ENCODE results near the gene METTL24. TPM values are rescaled to one million over a fixed set of nuclear protein-coding genes. Genes with fewer than 3 reads are reported as not detected.

The METTL24 gene
- total and polyA plus RNA-seq, 4 donors: 0.14 to 2.0 (median 0.91) TPM

GRCh38 chr6:110195639-110196038, 162.5 kb downstream of the METTL24 start:
- H3K9ac ChIP-seq (ENCODE audit: low read depth in 1 of 2, low read length in 2 of 2): no peak overlapping the region
- H3K36me3 ChIP-seq (ENCODE audit: control insufficient read depth in 4 of 4, insufficient read depth in 3 of 4, low read depth in 1 of 4, low read length in 3 of 4): peaks cover 2 to 8% (median 5%) of the 10 kb centered on the region in 4 donors
- TF ChIP-seq YY1 (IDR thresholded peaks at IDR 0.05) (no peak), MAX (IDR thresholded peaks at IDR 0.05) (no peak), EGR1 (IDR thresholded peaks at IDR 0.05; ENCODE audit: low read depth in 2 of 2) (no peak), RAD21 (IDR thresholded peaks at IDR 0.05) (no peak), JUND (IDR thresholded peaks at IDR 0.05) (no peak), RXRA (IDR thresholded peaks at IDR 0.05) (no peak), NR2F2 (IDR thresholded peaks at IDR 0.05) (no peak), TAF1 (conservative IDR thresholded peaks at IDR 0.05) (no peak), ATF3 (IDR thresholded peaks at IDR 0.05) (no peak), HNF4A (conservative IDR thresholded peaks at IDR 0.05) (no peak), ZBTB33 (IDR thresholded peaks at IDR 0.05) (no peak), FOXA2 (IDR thresholded peaks at IDR 0.05) (no peak), CTCF (IDR thresholded peaks at IDR 0.05; ENCODE audit: low read depth, low read length, missing input control) (no peak), SP1 (IDR thresholded peaks at IDR 0.05) (no peak), HNF4G (IDR thresholded peaks at IDR 0.05) (no peak), GABPA (IDR thresholded peaks at IDR 0.05 in 1 of 2, conservative IDR thresholded peaks at IDR 0.05 in 1 of 2) (no peak), REST (IDR thresholded peaks at IDR 0.05) (no peak)
- no peak overlapping the region for H3K27ac ChIP-seq (ENCODE audit: low read depth in 1 of 2, low read length in 2 of 2)
- DNase-seq (ENCODE audit: low spot score): no peak
- no peaks in the 10 kb centered on the region for H3K9me3 ChIP-seq (ENCODE audit: control insufficient read depth in 4 of 4, low read length in 3 of 4)
- no peaks in the 10 kb centered on the region for H3K27me3 ChIP-seq (ENCODE audit: control insufficient read depth in 4 of 4, insufficient read depth in 4 of 4, low read length in 3 of 4)
- H3K4me1 ChIP-seq (ENCODE audit: control insufficient read depth in 4 of 4, insufficient read depth in 4 of 4, low read length in 3 of 4): peaks cover 0 to 5% (median 0%) of the 10 kb centered on the region in 4 donors
- no peak overlapping the region for H3K4me3 ChIP-seq (ENCODE audit: low read depth in 1 of 3, low read length in 3 of 3)
- WGBS: 92% methylated on average over 4 of the region's 4 CpGs

Other genes with a start within 250 kb of the METTL24 start
- 1 to 10 TPM; 3.5 to 5.5 TPM for gene WASF1, start 178.7 kb downstream of the METTL24 start, total RNA-seq
- 1 to 10 TPM; 3.2 to 3.3 TPM for gene WASF1, start 178.7 kb downstream of the METTL24 start, polyA plus RNA-seq
- gene CDC40, start 177.9 kb downstream of the METTL24 start, total RNA-seq: 10 to 100 TPM; 13.2 to 13.4 TPM
- 10 to 100 TPM in 1 of 2 donors, 1 to 10 TPM in 1; 6.7 to 19.8 TPM for gene CDC40, start 177.9 kb downstream of the METTL24 start, polyA plus RNA-seq
- 10 to 100 TPM in 1 of 2 donors, 1 to 10 TPM in 1; 4.9 to 11.1 TPM for gene DDO, start 57.2 kb upstream of the METTL24 start, total RNA-seq
- gene DDO, start 57.2 kb upstream of the METTL24 start, polyA plus RNA-seq: 1 to 10 TPM; 6.4 to 7.7 TPM
- gene SLC22A16, start 118.3 kb upstream of the METTL24 start, total RNA-seq: 10 to 100 TPM in 1 of 2 donors, under 1 TPM in 1; 0.08 to 22.5 TPM
- gene SLC22A16, start 118.3 kb upstream of the METTL24 start, polyA plus RNA-seq: not detected